Memory B cell (primary cell): ENCODE data around the gene ZBTB43.
"Not testable (repeated sequence)": the region's sequence is repeated elsewhere in the genome, so short reads cannot be mapped to it uniquely, and the experiment has no call there.

Experiments
- ATAC-seq: fragments of 150-1000 bp; cut with Tn5 transposase; 2 replicates; pipeline ENCODE4 v1.10.0; 2021; ENCODE audit warnings: low read depth, mild to moderate bottlenecking, moderate library complexity
- DNase-seq, 2 donors: peaks; one replicate each; pipeline ENCODE4 v3.0.0; 2022; ENCODE audit warnings: low spot score in 2 of 2
- H3K27ac Mint-ChIP-seq: one replicate; pipeline ENCODE4 v1.8.0; 2022; ENCODE audit warnings: mild to moderate bottlenecking, moderate library complexity, mixed read lengths
- H3K27me3 Mint-ChIP-seq: one replicate; pipeline ENCODE4 v1.8.0; 2022; ENCODE audit warnings: mixed read lengths
- H3K36me3 Mint-ChIP-seq: one replicate; pipeline ENCODE4 v1.8.0; 2022; ENCODE audit warnings: mild to moderate bottlenecking, mixed read lengths
- H3K4me1 Mint-ChIP-seq: one replicate; pipeline ENCODE4 v1.8.0; 2022; ENCODE audit warnings: mixed read lengths
- H3K4me3 Mint-ChIP-seq: one replicate; pipeline ENCODE4 v1.8.0; 2022; ENCODE audit warnings: mild to moderate bottlenecking, moderate library complexity, mixed read lengths
- H3K9me3 Mint-ChIP-seq: one replicate; pipeline ENCODE4 v1.8.0; 2022; ENCODE audit warnings: mixed read lengths

Gene ZBTB43

GRCh38 chr9:126781186-126782052, 23.4 kb upstream of the ZBTB43 start:
- peaks cover 20% of the 10 kb centered on the region for H3K27me3 Mint-ChIP-seq
- ATAC-seq (peak; percentile 95), DNase-seq (peak; percentile 89 to 94)
- no peak overlapping the region for H3K4me3 Mint-ChIP-seq
- no peak overlapping the region for H3K27ac Mint-ChIP-seq
- H3K4me1 Mint-ChIP-seq, result no peaks in the 10 kb centered on the region
- H3K36me3 Mint-ChIP-seq, result no peaks in the 10 kb centered on the region
- H3K9me3 Mint-ChIP-seq, result no peaks in the 10 kb centered on the region

- H3K27me3 Mint-ChIP-seq, result peaks cover 26% of the 10 kb centered on the region
- H3K9me3 Mint-ChIP-seq, result no peaks in the 10 kb centered on the region
- no peaks in the 10 kb centered on the region for H3K36me3 Mint-ChIP-seq
- H3K4me1 Mint-ChIP-seq, result no peaks in the 10 kb centered on the region
- DNase-seq (no peak), ATAC-seq (no peak)
- no peak overlapping the region for H3K4me3 Mint-ChIP-seq
- H3K27ac Mint-ChIP-seq, result no peak overlapping the region
These were observed 22.8 kb upstream of the ZBTB43 start for GRCh38 chr9:126782053-126782388.

- Mint-ChIP-seq H3K4me3 (no peak overlapping the region), H3K36me3 (no peaks in the 10 kb centered on the region), H3K27me3 (peaks cover 22% of the 10 kb centered on the region), H3K9me3 (no peaks in the 10 kb centered on the region), H3K27ac (no peak overlapping the region), H3K4me1 (no peaks in the 10 kb centered on the region)
- ATAC-seq (no peak), DNase-seq (no peak)
These were observed 20.9 kb upstream of the ZBTB43 start for GRCh38 chr9:126783949-126784348.

- Mint-ChIP-seq H3K4me1 (no peaks in the 10 kb centered on the region), H3K27me3 (peaks cover 23% of the 10 kb centered on the region), H3K27ac (no peak overlapping the region), H3K9me3 (no peaks in the 10 kb centered on the region), H3K36me3 (no peaks in the 10 kb centered on the region), H3K4me3 (no peak overlapping the region)
- ATAC-seq (no peak), DNase-seq (no peak)
These were observed 20.4 kb upstream of the ZBTB43 start for GRCh38 chr9:126784401-126784800.

- not testable (repeated sequence) for H3K4me3 Mint-ChIP-seq, ATAC-seq, H3K4me1 Mint-ChIP-seq, H3K9me3 Mint-ChIP-seq, DNase-seq, H3K27ac Mint-ChIP-seq, H3K36me3 Mint-ChIP-seq
- H3K27me3 Mint-ChIP-seq, result peaks cover 21% of the 10 kb centered on the region
These were observed 20.0 kb upstream of the ZBTB43 start for GRCh38 chr9:126784841-126785240.

GRCh38 chr9:126788046-126788445, 16.8 kb upstream of the ZBTB43 start:
- no peaks in the 10 kb centered on the region for H3K4me1 Mint-ChIP-seq
- no peaks in the 10 kb centered on the region for H3K9me3 Mint-ChIP-seq
- H3K27me3 Mint-ChIP-seq, result peaks cover 25% of the 10 kb centered on the region
- no peak for ATAC-seq
- no peak for DNase-seq
- no peak overlapping the region for H3K4me3 Mint-ChIP-seq
- H3K27ac Mint-ChIP-seq, result no peak overlapping the region
- no peaks in the 10 kb centered on the region for H3K36me3 Mint-ChIP-seq

- DNase-seq (no peak), ATAC-seq (no peak)
- Mint-ChIP-seq H3K36me3 (no peaks in the 10 kb centered on the region), H3K4me3 (no peak overlapping the region), H3K4me1 (no peaks in the 10 kb centered on the region), H3K9me3 (no peaks in the 10 kb centered on the region), H3K27ac (no peak overlapping the region), H3K27me3 (peaks cover 26% of the 10 kb centered on the region)
These were observed 16.0 kb upstream of the ZBTB43 start for GRCh38 chr9:126788634-126789349.

- H3K4me1 Mint-ChIP-seq, result no peaks in the 10 kb centered on the region
- no peak for DNase-seq
- H3K27ac Mint-ChIP-seq, result no peak overlapping the region
- no peak overlapping the region for H3K4me3 Mint-ChIP-seq
- no peaks in the 10 kb centered on the region for H3K9me3 Mint-ChIP-seq
- H3K36me3 Mint-ChIP-seq, result peaks cover 3% of the 10 kb centered on the region
- no peak for ATAC-seq
- H3K27me3 Mint-ChIP-seq, result peaks cover 26% of the 10 kb centered on the region
These were observed 14.3 kb upstream of the ZBTB43 start for GRCh38 chr9:126790561-126790960.

- Mint-ChIP-seq H3K4me1 (no peaks in the 10 kb centered on the region), H3K27me3 (peaks cover 23% of the 10 kb centered on the region), H3K4me3 (no peak overlapping the region), H3K36me3 (peaks cover 3% of the 10 kb centered on the region), H3K27ac (no peak overlapping the region), H3K9me3 (peaks cover 1% of the 10 kb centered on the region)
- DNase-seq (no peak), ATAC-seq (no peak)
These were observed 13.2 kb upstream of the ZBTB43 start for GRCh38 chr9:126791406-126792230.

GRCh38 chr9:126793686-126794417, 11.0 kb upstream of the ZBTB43 start:
- Mint-ChIP-seq H3K27ac (no peak overlapping the region), H3K9me3 (peaks cover 1% of the 10 kb centered on the region), H3K36me3 (peaks cover 3% of the 10 kb centered on the region), H3K4me1 (no peaks in the 10 kb centered on the region), H3K4me3 (no peak overlapping the region), H3K27me3 (peaks cover 17% of the 10 kb centered on the region)
- DNase-seq (no peak), ATAC-seq (no peak)

GRCh38 chr9:126794441-126794840, 10.4 kb upstream of the ZBTB43 start:
- no peak for DNase-seq
- Mint-ChIP-seq H3K9me3 (peaks cover 1% of the 10 kb centered on the region), H3K4me1 (no peaks in the 10 kb centered on the region), H3K4me3 (no peak overlapping the region), H3K36me3 (peaks cover 3% of the 10 kb centered on the region), H3K27me3 (peaks cover 15% of the 10 kb centered on the region), H3K27ac (no peak overlapping the region)
- ATAC-seq, result no peak

GRCh38 chr9:126796758-126797157, 8.1 kb upstream of the ZBTB43 start:
- ATAC-seq, result no peak

GRCh38 chr9:126797903-126798302, 6.9 kb upstream of the ZBTB43 start:
- Mint-ChIP-seq H3K4me3 (no peak overlapping the region), H3K4me1 (no peaks in the 10 kb centered on the region), H3K36me3 (peaks cover 3% of the 10 kb centered on the region), H3K9me3 (peaks cover 1% of the 10 kb centered on the region), H3K27ac (no peak overlapping the region), H3K27me3 (peaks cover 6% of the 10 kb centered on the region)
- DNase-seq (no peak), ATAC-seq (no peak)

More at GRCh38 chr9:126796758-126797157, 8.1 kb upstream of the ZBTB43 start:
- H3K4me1 Mint-ChIP-seq, result no peaks in the 10 kb centered on the region
- H3K4me3 Mint-ChIP-seq, result no peak overlapping the region
- peaks cover 3% of the 10 kb centered on the region for H3K36me3 Mint-ChIP-seq
- no peak overlapping the region for H3K27ac Mint-ChIP-seq
- H3K9me3 Mint-ChIP-seq, result peaks cover 1% of the 10 kb centered on the region
- H3K27me3 Mint-ChIP-seq, result peaks cover 9% of the 10 kb centered on the region
- no peak for DNase-seq
